H1 (cell line): ENCODE data around the gene CPSF7. TPM values are rescaled to one million over a fixed set of nuclear protein-coding genes. Genes with fewer than 3 reads are reported as not detected.
"Not testable (repeated sequence)": the region's sequence is repeated elsewhere in the genome, so short reads cannot be mapped to it uniquely, and the experiment has no call there.

Source experiments
- CTCF ChIA-PET: fragments of 300-600 bp; sonication (Branson Sonifier 250); formaldehyde crosslinking; loops from one replicate; lab custom pipeline; 2021; ENCODE audit not compliant: partially characterized antibody; lab: Charles Lee
- POLR2A ChIA-PET: fragments of 300-600 bp; sonication (Branson Sonifier 250); formaldehyde crosslinking; loops from one replicate; lab custom pipeline; 2021; ENCODE audit warnings: inconsistent platforms; ENCODE audit not compliant: partially characterized antibody; lab: Charles Lee
- DNase-seq, 2 experiments: peaks; one replicate each; pipeline versions ENCODE4 v3.0.0 to v3.0.0-alpha.2; 2010 to 2022; ENCODE audit warnings: low spot score in 2 of 2, low read depth in 1 of 2, mixed read lengths in 1 of 2
- FAIRE-seq: peaks from 2 replicates; lab custom pipeline; 2011; peaks lifted over from hg19 to GRCh38; lab: Jason Lieb, UNC
- H2AFZ ChIP-seq: 2 replicates; pipeline ENCODE4 v1.8.1; 2012; ENCODE audit warnings: low read length, inconsistent platforms
- H2AK5ac ChIP-seq: 2 replicates; pipeline ENCODE4 v1.6.1; 2013; ENCODE audit warnings: low read depth, low read length
- H2BK120ac ChIP-seq: replicated peaks from 2 replicates; pipeline ENCODE3; 2013; ENCODE audit warnings: low read depth, low read length, inconsistent platforms
- H2BK12ac ChIP-seq: 2 replicates; pipeline ENCODE4 v1.6.1; 2013; ENCODE audit warnings: low read depth, low read length
- H2BK15ac ChIP-seq: 2 replicates; pipeline ENCODE4 v1.6.1; 2013; ENCODE audit warnings: low read length
- H2BK20ac ChIP-seq: 2 replicates; pipeline ENCODE4 v1.6.1; 2013; ENCODE audit warnings: low read length
- H2BK5ac ChIP-seq: 2 replicates; pipeline ENCODE4 v1.6.1; 2013; ENCODE audit warnings: low read depth, low read length
- H3K14ac ChIP-seq: 2 replicates; pipeline ENCODE4 v1.6.1; 2013; ENCODE audit warnings: inconsistent platforms; ENCODE audit not compliant: insufficient read length
- H3K18ac ChIP-seq: 2 replicates; pipeline ENCODE4 v1.6.1; 2013; ENCODE audit warnings: low read length; ENCODE audit errors: extremely low read depth
- H3K23ac ChIP-seq: 2 replicates; pipeline ENCODE4 v1.6.1; 2013; ENCODE audit warnings: inconsistent platforms; ENCODE audit not compliant: insufficient read length
- H3K23me2 ChIP-seq: 2 replicates; pipeline ENCODE4 v1.6.1; 2013; ENCODE audit warnings: low read depth, low read length
- H3K27ac ChIP-seq: 2 replicates; pipeline ENCODE4 v1.6.1; 2011; ENCODE audit warnings: low read depth, low read length, inconsistent platforms
- H3K27me3 ChIP-seq, 4 experiments: replicated peaks in 1 of 4; 1 replicate in 1 of 4; 2 replicates in 3 of 4; pipeline versions ENCODE4 v1.6.1 to v1.8.1; 2011 to 2013; ENCODE audit warnings: low read length in 3 of 4, mild to moderate bottlenecking in 3 of 4, inconsistent platforms in 2 of 4, mixed read lengths in 2 of 4, moderate library complexity in 1 of 4; ENCODE audit not compliant: control insufficient read depth in 3 of 4, insufficient read depth in 3 of 4; ENCODE audit errors: extremely low read depth in 1 of 4
- H3K36me3 ChIP-seq, 4 experiments: 2 replicates each; pipeline versions ENCODE4 v1.6.1 to v1.8.1; 2011 to 2013; ENCODE audit warnings: mild to moderate bottlenecking in 4 of 4, low read length in 3 of 4, moderate library complexity in 2 of 4, control low read depth in 1 of 4, inconsistent platforms in 1 of 4; ENCODE audit not compliant: insufficient read depth in 4 of 4, control insufficient read depth in 2 of 4
- H3K4ac ChIP-seq: replicated peaks from 2 replicates; pipeline ENCODE3; 2013; ENCODE audit warnings: low read length, low read depth, mixed read lengths, inconsistent platforms; ENCODE audit not compliant: insufficient read length
- H3K4me1 ChIP-seq, 4 experiments: replicated peaks in 1 of 4; 1 replicate in 1 of 4; 2 replicates in 3 of 4; pipeline versions ENCODE4 v1.6.1 to v1.8.1; 2011 to 2013; ENCODE audit warnings: low read length in 3 of 4, inconsistent platforms in 2 of 4, mixed read lengths in 1 of 4; ENCODE audit not compliant: insufficient read depth in 4 of 4, control insufficient read depth in 3 of 4
- H3K4me2 ChIP-seq, 2 experiments: 2 replicates each; pipeline versions ENCODE4 v1.6.1 to v1.8.1; 2011 to 2013; ENCODE audit warnings: low read depth in 2 of 2, low read length in 2 of 2, control low read depth in 1 of 2, inconsistent platforms in 1 of 2, mild to moderate bottlenecking in 1 of 2; ENCODE audit not compliant: insufficient read depth in 1 of 2
- H3K4me3 ChIP-seq, 4 experiments: fragments of 200-600, 300-600 bp in 1 of 4; sonication (generic), shearing (Covaris generic), sonication (Bioruptor Twin) in 1 of 4; 2 replicates each; pipeline versions ENCODE4 v1.5.1 to v1.8.1; 2011 to 2016; ENCODE audit warnings: low read length in 4 of 4, low read depth in 3 of 4, control low read depth in 2 of 4, inconsistent platforms in 2 of 4, mild to moderate bottlenecking in 2 of 4, mixed read lengths in 1 of 4, moderate library complexity in 1 of 4; ENCODE audit not compliant: insufficient read depth in 2 of 4; ENCODE audit errors: extremely low read depth in 1 of 4
- H3K56ac ChIP-seq: replicated peaks from 2 replicates; pipeline ENCODE3; 2013; ENCODE audit warnings: low read depth, mild to moderate bottlenecking, mixed read lengths, low read length, inconsistent platforms; ENCODE audit not compliant: insufficient read length
- H3K79me1 ChIP-seq: 2 replicates; pipeline ENCODE4 v1.6.1; 2013; ENCODE audit warnings: low read depth, low read length, control low read depth
- H3K79me2 ChIP-seq, 2 experiments: 2 replicates each; pipeline versions ENCODE4 v1.6.1 to v1.8.1; 2012 to 2013; ENCODE audit warnings: low read length in 2 of 2, mild to moderate bottlenecking in 2 of 2, inconsistent platforms in 1 of 2; ENCODE audit not compliant: insufficient read depth in 2 of 2, control insufficient read depth in 1 of 2
- H3K9ac ChIP-seq, 4 experiments: replicated peaks in 1 of 4; 1 replicate in 1 of 4; 2 replicates in 3 of 4; pipeline versions ENCODE4 v1.6.1 to v1.8.1; 2011 to 2013; ENCODE audit warnings: low read depth in 3 of 4, low read length in 3 of 4, control low read depth in 2 of 4, mild to moderate bottlenecking in 2 of 4, moderate library complexity in 2 of 4, inconsistent platforms in 1 of 4; ENCODE audit errors: extremely low read depth in 1 of 4
- H3K9me3 ChIP-seq, 2 experiments: 2 replicates each; pipeline versions ENCODE4 v1.6.1 to v1.8.1; 2012 to 2013; ENCODE audit warnings: mild to moderate bottlenecking in 2 of 2, moderate library complexity in 2 of 2, control low read depth in 1 of 2, inconsistent platforms in 1 of 2, low read depth in 1 of 2, low read length in 1 of 2, mixed read lengths in 1 of 2; ENCODE audit not compliant: insufficient read depth in 2 of 2
- H4K20me1 ChIP-seq, 2 experiments: replicated peaks in 1 of 2; 2 replicates each; pipeline versions ENCODE3 to v1.8.1; 2011 to 2013; ENCODE audit warnings: inconsistent platforms in 2 of 2, low read length in 2 of 2, mild to moderate bottlenecking in 1 of 2; ENCODE audit not compliant: insufficient read depth in 2 of 2, control insufficient read depth in 1 of 2
- H4K5ac ChIP-seq: 2 replicates; pipeline ENCODE4 v1.6.1; 2013; ENCODE audit warnings: low read length, low read depth, mixed read lengths, inconsistent platforms; ENCODE audit not compliant: insufficient read length
- H4K8ac ChIP-seq: 2 replicates; pipeline ENCODE4 v1.8.0; 2013; ENCODE audit warnings: mild to moderate bottlenecking, moderate library complexity, low read length, inconsistent platforms; ENCODE audit not compliant: insufficient read depth; ENCODE audit errors: extremely low read depth
- H4K91ac ChIP-seq: replicated peaks from 2 replicates; pipeline ENCODE3; 2013; ENCODE audit warnings: low read length, mixed read lengths, inconsistent platforms; ENCODE audit not compliant: insufficient read length
- WGBS, 2 experiments: shearing (Covaris generic) in 1 of 2; methylation state at CpG; one replicate each; pipeline versions ENCODE4 v1.1.6 to v1.1.7; 2013 to 2015; ENCODE audit warnings: low lambda C conversion rate in 2 of 2, mixed read lengths in 2 of 2, inconsistent platforms in 1 of 2, low coverage in 1 of 2, missing lambda C conversion rate in 1 of 2; ENCODE audit not compliant: insufficient replicate concordance in 2 of 2, insufficient coverage in 1 of 2, insufficient read length in 1 of 2; ENCODE audit errors: extremely low coverage in 1 of 2, missing lambda C conversion rate in 1 of 2; 5-methylcytosine and 5-hydroxymethylcytosine counted together
- polyA plus RNA-seq, 7 experiments: library from polyadenylated mRNA; depleted of rRNA in 3 of 7; stranded (reverse) in 5 of 7; unstranded in 2 of 7; fragments of >200 nt in 5 of 7; fragments of 200-250 nt in 2 of 7; gene quantifications; 1 replicate in 5 of 7; 2 replicates in 1 of 7; 4 replicates in 1 of 7; pipeline versions ENCODE4 v1.2.1 to v1.2.3, GENCODE V29; 2011 to 2013; ENCODE audit warnings: missing spikeins in 2 of 7, mixed read lengths in 2 of 7
- total RNA-seq: library from RNA; stranded (reverse); fragmentation: NEBNext Ultra II Directional; extraction: Animal tissue kit (Norgen Biotek cat#: 25700); gene quantifications from 2 replicates; pipeline ENCODE4 v1.2.1, GENCODE V29; 2021

CPSF7 gene
- total and polyA plus RNA-seq, 2 of the 8 experiments (the other 6 are each of a cell fraction or from before 2014, with no cell fraction given), result 95.9 to 122 TPM

DNA sequence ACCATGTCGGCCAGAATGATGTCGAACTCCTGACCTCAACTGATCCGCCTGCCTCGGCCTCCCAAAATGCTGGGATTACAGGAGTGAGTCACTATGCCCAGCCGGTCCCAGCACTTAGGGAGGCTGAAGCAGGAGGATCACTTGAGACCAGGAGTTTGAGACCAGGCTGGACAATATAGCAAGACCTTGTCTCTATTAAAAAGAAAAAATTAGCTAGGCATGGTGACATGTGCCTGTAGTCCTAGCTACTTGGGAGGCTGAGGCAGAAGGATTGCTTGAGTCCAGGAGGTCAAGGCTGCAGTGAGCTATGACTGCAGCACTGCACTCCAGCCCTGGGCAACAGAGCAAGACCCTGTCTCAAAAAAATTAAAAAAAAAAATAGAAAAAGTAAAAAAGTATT lies 45.9 kb downstream of the CPSF7 start:
- not testable (repeated sequence) for H3K4ac ChIP-seq, H3K4me3 ChIP-seq, H3K4me1 ChIP-seq, DNase-seq, H4K91ac ChIP-seq, H2BK5ac ChIP-seq, H3K56ac ChIP-seq, H4K8ac ChIP-seq, H3K27me3 ChIP-seq, H2AK5ac ChIP-seq, H3K79me1 ChIP-seq, H2BK15ac ChIP-seq, H3K18ac ChIP-seq, H4K5ac ChIP-seq, H3K23me2 ChIP-seq, H3K79me2 ChIP-seq, H3K23ac ChIP-seq, H2BK120ac ChIP-seq, H3K9ac ChIP-seq, H2BK12ac ChIP-seq, H3K14ac ChIP-seq, H4K20me1 ChIP-seq, H3K4me2 ChIP-seq, H3K36me3 ChIP-seq, FAIRE-seq, H2BK20ac ChIP-seq, H2AFZ ChIP-seq, H3K27ac ChIP-seq, H3K9me3 ChIP-seq
- 92% methylated on average over 5 of the region's 5 CpGs; no CpG with 5 or more reads in 1 of the 2 experiments for WGBS, 2 experiments
- ChIA-PET POLR2A (interaction anchor here (1.3 to 38.6 kb wide), 4 partner anchors 8 to 46 kb away, joined by 4 to 1106 read pairs (median 10); partner anchors contain the start of genes CPSF7, CYB561A3, DDB1 and SDHAF2), CTCF (interaction anchor here (0.7 to 9.4 kb wide), 19 partner anchors 9 to 724 kb away, joined by 3 to 290 read pairs (median 11); partner anchors contain the start of genes CPSF7, CYB561A3, DDB1 and SDHAF2)
